Spinal cord (tissue), 10 donors: ENCODE measurements around the gene DNM2. TPM values are rescaled to one million over a fixed set of nuclear protein-coding genes. Genes with fewer than 3 reads are reported as not detected.
"Not testable (repeated sequence)": the region's sequence is repeated elsewhere in the genome, so short reads cannot be mapped to it uniquely, and the experiment has no call there.

Source experiments
- DNase-seq, 6 donors: peaks; one replicate each; pipeline versions ENCODE4 v3.0.0 to v3.0.0-alpha.2; 2013 to 2015; ENCODE audit warnings: low spot score in 6 of 6, low read depth in 4 of 6
- H3K27ac ChIP-seq: one replicate; pipeline ENCODE4 v1.5.1; 2013; ENCODE audit warnings: low read depth, low read length, control low read depth
- H3K27me3 ChIP-seq: one replicate; pipeline ENCODE4 v1.6.1; 2013; ENCODE audit warnings: low read length; ENCODE audit not compliant: control insufficient read depth, insufficient read depth
- H3K36me3 ChIP-seq: one replicate; pipeline ENCODE4 v1.6.1; 2013; ENCODE audit warnings: low read length; ENCODE audit not compliant: control insufficient read depth, insufficient read depth
- H3K4me1 ChIP-seq: one replicate; pipeline ENCODE4 v1.6.1; 2013; ENCODE audit warnings: low read length; ENCODE audit not compliant: control insufficient read depth, insufficient read depth
- H3K4me3 ChIP-seq: one replicate; pipeline ENCODE4 v1.5.1; 2013; ENCODE audit warnings: low read depth, low read length, control low read depth
- H3K9me3 ChIP-seq: one replicate; pipeline ENCODE4 v1.6.1; 2013; ENCODE audit warnings: low read length; ENCODE audit not compliant: control insufficient read depth, insufficient read depth
- WGBS: methylation state at CpG from one replicate; pipeline ENCODE4 v1.1.5; 2013; ENCODE audit warnings: missing lambda C conversion rate; ENCODE audit not compliant: insufficient coverage; 5-methylcytosine and 5-hydroxymethylcytosine counted together
- long read RNA-seq, 4 donors: transcript quantifications; one replicate each; lab custom pipeline, GENCODE V29; 2026
- polyA plus RNA-seq, 2 donors: library from polyadenylated mRNA; unstranded; fragments of 120-200 nt; gene quantifications; one replicate each; pipeline ENCODE4 v1.2.1, GENCODE V29; 2013; ENCODE audit not compliant: insufficient read length in 2 of 2
- total RNA-seq, 2 donors: library from RNA; depleted of rRNA in 1 of 2; stranded (reverse); fragments of 120-200 nt in 1 of 2; fragments of >200 nt in 1 of 2; gene quantifications; one replicate each; pipeline versions ENCODE4 v1.2.3 to v1.2.4, GENCODE V29; 2013 to 2014
- donor health status: healthy.

The DNM2 gene
- 10 to 100 TPM; 59.2 to 77.9 TPM for total RNA-seq
- 100 to 1,000 TPM in 1 of 2 donors, 10 to 100 TPM in 1; 92.2 to 111 TPM for polyA plus RNA-seq
- long read RNA-seq, donor 1, full-length matches to known transcripts, result 8 of 25 reads
- long read RNA-seq, donor 1, partial matches to known transcripts, result 17 of 25 reads
- long read RNA-seq, donor 1, other reads (novel, unspliced or antisense), result 0 of 25 reads
- long read RNA-seq, donor 2, partial matches to known transcripts, result 7 of 12 reads
- long read RNA-seq, donor 2, other reads (novel, unspliced or antisense), result 0 of 12 reads
- long read RNA-seq, donor 3, partial matches to known transcripts, result 9 of 12 reads
- long read RNA-seq, donor 3, other reads (novel, unspliced or antisense), result 0 of 12 reads
- long read RNA-seq, donor 4, full-length matches to known transcripts, result 7 of 42 reads
- long read RNA-seq, donor 4, partial matches to known transcripts, result 35 of 42 reads
- long read RNA-seq, donor 4, other reads (novel, unspliced or antisense), result 0 of 42 reads

- no peaks in the 10 kb centered on the region for H3K9me3 ChIP-seq
- peak within 1 kb of the TSS; percentile 73 for H3K27ac ChIP-seq
- H3K4me1 ChIP-seq, result peaks cover 29% of the 10 kb centered on the region
- DNase-seq, result peak; percentile 99 to 100 (median 100)
- peaks cover 18% of the 10 kb centered on the region for H3K36me3 ChIP-seq
- no peaks in the 10 kb centered on the region for H3K27me3 ChIP-seq
- H3K4me3 ChIP-seq, result peak within 1 kb of the TSS; percentile 65
- WGBS, result 0% methylated on average over 55 of the region's 57 CpGs
Measured at GRCh38 chr19:10717356-10718204, at the start of gene DNM2. TSS of gene DNM2 (plus strand) at chr19:10718079. CDS start at chr19:10718243, 164 bp downstream.

- H3K4me1 ChIP-seq, result peaks cover 6% of the 10 kb centered on the region
- H3K27ac ChIP-seq, result no peak overlapping the region
- peaks cover 48% of the 10 kb centered on the region for H3K36me3 ChIP-seq
- H3K4me3 ChIP-seq, result no peak overlapping the region
- no peaks in the 10 kb centered on the region for H3K9me3 ChIP-seq
- 38% methylated on average over 6 of the region's 6 CpGs for WGBS
- no peak for DNase-seq
- H3K27me3 ChIP-seq, result no peaks in the 10 kb centered on the region
Measured at GRCh38 chr19:10669246-10669645, 48.6 kb upstream of the DNM2 start.

- no peak overlapping the region for H3K27ac ChIP-seq
- no peaks in the 10 kb centered on the region for H3K9me3 ChIP-seq
- WGBS, result no CpG with 5 or more reads among the region's 1 CpG
- H3K4me3 ChIP-seq, result no peak overlapping the region
- H3K36me3 ChIP-seq, result peaks cover 53% of the 10 kb centered on the region
- H3K4me1 ChIP-seq, result peaks cover 6% of the 10 kb centered on the region
- no peaks in the 10 kb centered on the region for H3K27me3 ChIP-seq
- no peak for DNase-seq
Measured at GRCh38 chr19:10670182-10670581, 47.7 kb upstream of the DNM2 start.

- H3K4me3 ChIP-seq, result no peak overlapping the region
- no peak for DNase-seq
- peaks cover 6% of the 10 kb centered on the region for H3K4me1 ChIP-seq
- no peak overlapping the region for H3K27ac ChIP-seq
- H3K9me3 ChIP-seq, result no peaks in the 10 kb centered on the region
- H3K36me3 ChIP-seq, result peaks cover 63% of the 10 kb centered on the region
- WGBS, result 80% methylated on average over 22 of the region's 24 CpGs
- H3K27me3 ChIP-seq, result no peaks in the 10 kb centered on the region
Measured at GRCh38 chr19:10670876-10671804, 46.7 kb upstream of the DNM2 start.

GRCh38 chr19:10671922-10672321, 46.0 kb upstream of the DNM2 start:
- DNase-seq, H3K4me1 ChIP-seq, H3K27me3 ChIP-seq, H3K4me3 ChIP-seq, H3K9me3 ChIP-seq, H3K27ac ChIP-seq: not testable (repeated sequence)
- no CpG with 5 or more reads among the region's 3 CpGs for WGBS
- H3K36me3 ChIP-seq, result peaks cover 65% of the 10 kb centered on the region

GRCh38 chr19:10675214-10675613, 42.7 kb upstream of the DNM2 start:
- peaks cover 85% of the 10 kb centered on the region for H3K36me3 ChIP-seq
- 100% methylated on average over 3 of the region's 8 CpGs for WGBS
- not testable (repeated sequence) for H3K27ac ChIP-seq, DNase-seq, H3K4me3 ChIP-seq, H3K27me3 ChIP-seq, H3K4me1 ChIP-seq, H3K9me3 ChIP-seq

- H3K27ac ChIP-seq, result no peak overlapping the region
- H3K4me3 ChIP-seq, result no peak overlapping the region
- no peaks in the 10 kb centered on the region for H3K27me3 ChIP-seq
- no peak for DNase-seq
- no peaks in the 10 kb centered on the region for H3K4me1 ChIP-seq
- H3K36me3 ChIP-seq, result peaks cover 92% of the 10 kb centered on the region
- WGBS, result 54% methylated on average over 11 of the region's 13 CpGs
- no peaks in the 10 kb centered on the region for H3K9me3 ChIP-seq
Measured at GRCh38 chr19:10677751-10678150, 40.1 kb upstream of the DNM2 start.

GRCh38 chr19:10678813-10679212, 39.1 kb upstream of the DNM2 start:
- WGBS, result 85% methylated on average over 12 of the region's 12 CpGs
- H3K4me3 ChIP-seq, result no peak overlapping the region
- peaks cover 94% of the 10 kb centered on the region for H3K36me3 ChIP-seq
- no peaks in the 10 kb centered on the region for H3K9me3 ChIP-seq
- no peaks in the 10 kb centered on the region for H3K27me3 ChIP-seq
- DNase-seq, result no peak
- no peaks in the 10 kb centered on the region for H3K4me1 ChIP-seq
- H3K27ac ChIP-seq, result no peak overlapping the region

GRCh38 chr19:10679743-10680142, 38.1 kb upstream of the DNM2 start:
- H3K36me3 ChIP-seq, result peaks cover 93% of the 10 kb centered on the region
- H3K9me3 ChIP-seq, result no peaks in the 10 kb centered on the region
- no peaks in the 10 kb centered on the region for H3K27me3 ChIP-seq
- H3K27ac ChIP-seq, result no peak overlapping the region
- H3K4me3 ChIP-seq, result no peak overlapping the region
- DNase-seq, result no peak
- no peaks in the 10 kb centered on the region for H3K4me1 ChIP-seq
- 93% methylated on average over 18 of the region's 18 CpGs for WGBS
